Activated CD4-positive, alpha-beta T cell treated with anti-CD3 and anti-CD28 coated beads, Interleukin-2, amount 10 ng/mL, durations not matched to agents 24 days and 14 days (primary cell): Measurements from ENCODE around the gene ZMYND8. TPM values are rescaled to one million over a fixed set of nuclear protein-coding genes. Genes with fewer than 3 reads are reported as not detected.

Experiments
- DNase-seq: peaks from one replicate; pipeline ENCODE4 v3.0.0; 2022
- H3K27ac Mint-ChIP-seq: one replicate; pipeline ENCODE4 v1.8.0; 2022; ENCODE audit warnings: mild to moderate bottlenecking, mixed read lengths
- H3K27me3 Mint-ChIP-seq: one replicate; pipeline ENCODE4 v1.8.0; 2022; ENCODE audit warnings: mixed read lengths
- H3K36me3 Mint-ChIP-seq: one replicate; pipeline ENCODE4 v1.8.0; 2022; ENCODE audit warnings: low read depth, mild to moderate bottlenecking, mixed read lengths
- H3K4me1 Mint-ChIP-seq: one replicate; pipeline ENCODE4 v1.8.0; 2021; ENCODE audit warnings: mixed read lengths
- H3K4me3 Mint-ChIP-seq: one replicate; pipeline ENCODE4 v1.8.0; 2022; ENCODE audit warnings: mild to moderate bottlenecking, moderate library complexity, mixed read lengths
- H3K9me3 Mint-ChIP-seq: one replicate; pipeline ENCODE4 v1.8.0; 2021; ENCODE audit warnings: mixed read lengths
- intact Hi-C: fragments of 100-400 bp; cut with micrococcal nuclease; formaldehyde crosslinking; loops from one replicate; pipeline ENCODE4 v1.15.1; 2023
- total RNA-seq: library from RNA; stranded (reverse); gene quantifications from 2 replicates; pipeline ENCODE4 v1.2.3, GENCODE V29; 2022

ZMYND8 gene
- total RNA-seq, 1 donor from 2014 or later: 38.1 TPM

DNA sequence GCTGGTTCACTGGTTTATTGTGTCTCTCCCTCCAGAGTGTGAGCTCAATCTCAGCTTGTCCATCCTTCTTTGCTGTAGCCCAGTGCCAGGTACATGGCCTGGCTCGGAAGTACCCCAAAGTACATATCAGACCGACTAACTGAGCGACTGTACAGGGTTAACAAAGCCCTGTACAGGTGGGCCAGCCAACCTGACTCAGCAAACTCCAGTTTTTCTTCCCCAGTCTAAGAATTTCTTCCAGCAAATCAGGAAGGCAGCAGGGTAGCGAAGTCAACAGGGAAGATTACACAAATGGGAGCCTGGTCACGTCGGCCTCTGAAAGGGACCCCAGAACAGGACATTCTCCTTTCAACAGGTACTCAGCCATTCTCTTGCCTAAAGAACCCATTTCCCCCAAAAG is 31.3 kb downstream of the ZMYND8 start:
- no peak for DNase-seq
- no peak overlapping the region for H3K27ac Mint-ChIP-seq
- intact Hi-C loops: no loop called here
- H3K9me3 Mint-ChIP-seq: no peaks in the 10 kb centered on the region
- no peaks in the 10 kb centered on the region for H3K27me3 Mint-ChIP-seq
- H3K36me3 Mint-ChIP-seq: peaks cover 28% of the 10 kb centered on the region
- H3K4me3 Mint-ChIP-seq: no peak overlapping the region
- peaks cover 24% of the 10 kb centered on the region for H3K4me1 Mint-ChIP-seq

DNA sequence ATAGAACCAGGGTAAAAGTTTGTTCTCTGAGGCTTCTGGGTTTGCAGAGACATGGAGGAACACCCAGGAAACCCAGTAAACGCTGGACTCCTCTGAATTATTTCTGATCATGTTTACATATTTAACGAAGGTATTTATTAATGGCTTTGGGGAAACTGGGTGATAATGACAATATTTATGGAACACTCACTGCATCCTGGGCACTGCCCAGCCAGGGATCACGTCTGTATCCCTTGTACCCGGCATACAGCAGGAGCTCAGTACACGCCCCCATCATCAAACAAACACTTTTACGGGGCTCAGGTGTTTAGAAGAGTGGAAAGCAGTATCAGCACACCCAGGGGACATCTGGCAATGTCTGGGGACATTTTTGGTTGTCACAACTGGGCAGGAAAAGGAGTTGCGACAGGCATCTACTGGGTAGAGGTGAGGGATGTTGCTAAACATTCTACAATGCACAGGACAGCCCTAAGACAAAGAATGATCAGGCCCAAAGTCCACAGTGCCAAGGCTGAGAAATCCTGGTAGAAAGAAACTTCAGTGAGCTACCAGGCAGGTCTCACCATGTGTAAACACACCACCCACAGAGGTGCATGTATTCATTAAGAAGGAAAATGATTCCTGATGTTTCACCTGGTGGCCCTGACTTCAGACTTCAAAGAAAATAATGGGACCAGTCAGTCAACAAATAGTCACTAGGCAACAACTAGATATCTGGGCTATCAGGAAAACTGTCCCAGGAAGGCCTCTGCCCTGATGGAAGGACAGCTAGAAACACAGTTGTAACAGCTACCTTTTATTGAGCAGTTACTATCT is 35.3 kb downstream of the ZMYND8 start:
- Mint-ChIP-seq H3K27ac (peak overlapping the region; percentile 1), H3K27me3 (no peaks in the 10 kb centered on the region), H3K36me3 (peaks cover 19% of the 10 kb centered on the region), H3K9me3 (no peaks in the 10 kb centered on the region), H3K4me3 (no peak overlapping the region), H3K4me1 (peaks cover 47% of the 10 kb centered on the region)
- intact Hi-C loops: no loop called here
- no peak for DNase-seq

DNA sequence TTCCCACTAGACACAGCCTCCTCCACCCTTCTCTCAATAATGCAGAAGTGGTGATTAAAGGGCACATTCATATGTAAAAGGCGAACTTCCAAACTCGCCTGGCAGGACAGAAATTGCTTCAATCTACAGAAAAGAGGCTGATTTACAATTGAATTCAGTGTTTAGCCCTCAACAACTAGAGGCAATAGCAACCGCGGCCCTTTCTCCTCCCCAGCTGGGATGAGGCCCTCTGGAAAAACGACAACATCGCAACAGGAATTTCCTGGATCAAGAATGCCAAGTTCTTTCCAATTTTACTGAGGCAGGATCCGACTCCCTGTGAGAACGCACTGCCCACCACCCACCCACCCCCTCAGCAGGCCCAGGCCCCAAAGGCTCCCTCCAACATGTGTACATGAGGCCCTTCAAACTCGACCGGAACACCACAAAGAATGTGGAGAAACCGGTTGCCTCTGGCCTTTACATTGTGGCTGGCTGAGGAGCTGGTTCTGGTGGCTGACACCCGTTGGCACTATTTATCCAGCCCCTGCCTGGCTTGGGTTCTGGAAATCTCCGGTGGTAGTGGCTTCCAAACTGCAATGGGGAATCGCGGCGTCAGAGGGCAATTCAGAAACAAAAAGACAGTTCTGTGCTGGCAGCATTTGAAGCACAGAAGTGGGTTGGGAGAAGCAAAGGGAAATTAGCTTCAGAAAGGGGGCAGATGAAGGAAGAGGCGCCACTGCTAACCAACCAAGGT is 36.8 kb downstream of the ZMYND8 start:
- Mint-ChIP-seq H3K27ac (peak overlapping the region; percentile 91), H3K4me1 (peaks cover 51% of the 10 kb centered on the region), H3K9me3 (no peaks in the 10 kb centered on the region), H3K27me3 (no peaks in the 10 kb centered on the region), H3K36me3 (peaks cover 19% of the 10 kb centered on the region), H3K4me3 (peak overlapping the region; percentile 63)
- DNase-seq: no peak
- intact Hi-C loops: loop anchor here (5.0 kb wide), 1 partner anchor 38 kb away; the partner anchor contains the start of gene ZMYND8

DNA sequence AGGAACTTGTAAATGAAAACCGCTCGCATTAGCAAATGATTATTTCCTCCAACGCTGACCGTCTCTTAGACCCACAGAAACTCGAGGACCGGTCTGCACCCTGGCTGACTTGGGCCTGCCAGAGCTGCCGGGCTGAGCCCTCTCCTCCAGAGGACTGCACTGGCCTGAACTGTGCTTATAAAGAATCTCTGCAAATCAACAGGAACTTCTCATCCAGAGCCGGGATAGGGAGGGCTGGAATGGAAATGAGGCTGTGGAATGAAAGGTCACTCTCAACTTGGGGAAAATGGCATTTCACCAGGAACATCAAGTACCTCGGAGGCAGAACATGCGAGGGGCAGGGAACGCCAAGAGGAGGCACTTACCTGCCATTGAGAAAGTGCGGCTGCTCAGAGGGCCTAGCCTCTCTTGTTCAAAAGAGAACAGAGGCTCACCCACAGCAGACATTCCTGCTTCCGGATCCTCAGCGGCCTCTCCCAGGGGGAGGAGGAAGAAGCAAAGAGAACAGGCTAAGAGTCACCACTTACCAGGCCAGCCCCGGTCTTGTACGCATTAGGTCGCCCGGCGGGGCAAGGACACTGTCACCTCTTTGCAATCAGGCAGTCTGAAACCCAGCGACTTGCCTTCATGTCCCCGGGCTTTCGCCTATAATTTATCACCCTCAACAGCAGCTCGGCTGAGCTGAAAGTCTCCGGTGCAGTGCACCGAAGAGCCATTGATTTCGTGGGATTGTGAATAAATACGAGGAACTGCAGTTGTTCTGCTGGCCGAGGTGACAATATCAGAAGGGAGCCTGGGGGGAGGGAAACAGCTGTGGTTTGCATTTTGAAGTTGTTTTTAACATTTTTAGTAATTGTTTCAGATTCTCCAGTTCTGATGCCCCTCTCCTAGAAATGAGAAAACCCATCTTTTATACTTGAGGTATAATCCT is 37.6 kb downstream of the ZMYND8 start:
- Mint-ChIP-seq H3K9me3 (no peaks in the 10 kb centered on the region), H3K27me3 (no peaks in the 10 kb centered on the region), H3K27ac (peak overlapping the region; percentile 91), H3K4me3 (peak overlapping the region; percentile 63), H3K36me3 (peaks cover 17% of the 10 kb centered on the region), H3K4me1 (peaks cover 49% of the 10 kb centered on the region)
- peak; percentile 68 for DNase-seq
- intact Hi-C loops: loop anchor here (5.0 kb wide), 1 partner anchor 38 kb away; the partner anchor contains the start of gene ZMYND8

DNA sequence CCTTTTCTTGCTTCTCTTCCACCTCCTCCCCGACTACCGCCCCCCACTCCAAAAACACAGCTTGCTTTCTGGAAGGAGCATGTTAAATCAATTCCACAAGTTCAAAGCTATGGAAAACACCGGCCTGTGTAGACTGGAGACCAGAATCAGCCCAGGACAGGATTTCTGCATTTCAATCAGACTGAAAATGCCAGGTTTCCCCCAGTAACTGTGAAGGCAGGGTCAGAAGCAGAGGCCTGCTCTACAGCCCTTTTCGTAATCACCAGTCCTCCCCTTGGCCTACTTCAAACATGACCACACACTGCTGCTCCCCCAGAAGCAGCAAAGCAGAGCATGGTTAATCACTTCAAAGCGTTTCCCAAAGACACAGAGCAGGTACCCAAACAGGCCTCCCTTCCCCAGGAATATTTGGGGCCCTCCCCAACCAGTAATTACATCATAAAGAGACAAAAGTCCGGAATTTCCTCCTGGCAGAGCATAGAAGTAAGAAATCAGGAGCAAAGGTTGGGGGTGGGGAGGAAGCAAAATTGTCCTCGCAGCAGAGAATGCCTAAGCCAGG is 38.4 kb downstream of the ZMYND8 start:
- H3K27ac Mint-ChIP-seq: peak overlapping the region; percentile 91
- H3K27me3 Mint-ChIP-seq: no peaks in the 10 kb centered on the region
- H3K9me3 Mint-ChIP-seq: no peaks in the 10 kb centered on the region
- intact Hi-C loops: loop anchor here (5.0 kb wide), 1 partner anchor 39 kb away; the partner anchor contains the start of gene ZMYND8
- peak overlapping the region; percentile 63 for H3K4me3 Mint-ChIP-seq
- peaks cover 17% of the 10 kb centered on the region for H3K36me3 Mint-ChIP-seq
- peaks cover 49% of the 10 kb centered on the region for H3K4me1 Mint-ChIP-seq
- no peak for DNase-seq

DNA sequence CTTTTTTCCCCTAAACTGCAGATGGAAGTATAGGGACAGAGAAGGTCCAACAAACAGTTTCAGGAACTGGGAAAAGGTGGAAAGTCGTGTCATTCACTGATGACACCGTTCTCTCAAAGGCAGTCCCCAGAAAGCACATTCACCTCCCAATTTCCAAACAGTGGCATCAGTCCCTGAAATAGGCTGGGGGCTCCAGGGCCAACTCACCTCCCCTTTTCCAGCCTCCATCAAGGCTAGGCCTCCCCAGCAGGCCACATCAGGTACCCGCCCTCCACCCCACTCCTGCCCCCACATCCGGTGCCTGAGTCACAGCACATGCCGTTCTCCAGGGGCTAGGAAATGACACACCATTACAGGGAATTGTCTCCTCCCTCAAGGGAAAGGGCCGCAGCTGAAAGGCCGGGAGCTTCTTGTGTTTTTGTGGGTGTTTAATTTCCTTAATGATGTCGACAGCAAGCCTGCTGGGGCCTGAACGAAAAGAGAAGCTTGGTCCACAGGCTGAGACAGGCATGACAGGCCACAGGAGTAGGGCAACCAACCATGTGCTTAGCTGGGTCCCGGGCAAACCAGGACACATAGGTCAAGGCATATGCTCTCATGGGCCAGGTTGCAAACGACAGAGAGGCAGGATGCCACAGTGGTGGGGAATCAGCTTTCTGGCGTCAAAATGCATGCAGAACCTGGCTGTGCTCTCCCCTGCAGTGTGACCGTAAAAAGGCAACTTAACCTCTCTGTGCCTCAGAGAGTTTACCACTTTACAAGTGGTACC is 39.2 kb downstream of the ZMYND8 start:
- Mint-ChIP-seq H3K4me3 (peak overlapping the region; percentile 63), H3K4me1 (peaks cover 47% of the 10 kb centered on the region), H3K27ac (peak overlapping the region; percentile 91), H3K36me3 (peaks cover 18% of the 10 kb centered on the region), H3K27me3 (no peaks in the 10 kb centered on the region), H3K9me3 (no peaks in the 10 kb centered on the region)
- peak; percentile 82 for DNase-seq
- intact Hi-C loops: loop anchor here (1.0 to 5.0 kb wide), 2 partner anchors 40 to 43 kb away; partner anchors contain the start of gene ZMYND8

DNA sequence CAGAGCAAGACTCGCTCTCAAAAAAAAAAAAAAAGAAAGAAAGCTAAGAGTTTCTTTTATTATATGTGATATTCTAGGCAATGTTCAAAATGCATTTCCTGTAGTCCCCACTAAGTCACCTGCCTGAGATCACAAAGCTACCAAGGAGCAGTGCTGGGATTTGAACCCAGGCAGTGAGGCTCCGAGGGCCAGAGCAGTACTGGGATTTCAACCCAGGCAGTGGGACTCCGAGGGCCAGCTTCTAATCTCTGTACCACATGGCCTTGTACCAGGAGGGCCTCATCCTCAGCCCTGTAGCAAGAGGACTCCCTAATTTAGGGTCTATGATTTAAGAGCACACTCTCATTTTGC is 39.7 kb downstream of the ZMYND8 start:
- Mint-ChIP-seq H3K27ac (peak overlapping the region; percentile 91), H3K36me3 (peaks cover 21% of the 10 kb centered on the region), H3K4me1 (peaks cover 47% of the 10 kb centered on the region), H3K9me3 (no peaks in the 10 kb centered on the region), H3K4me3 (peak overlapping the region; percentile 30), H3K27me3 (no peaks in the 10 kb centered on the region)
- no peak for DNase-seq
- intact Hi-C loops: loop anchor here (1.0 to 5.0 kb wide), 2 partner anchors 41 to 42 kb away; partner anchors contain the start of gene ZMYND8

DNA sequence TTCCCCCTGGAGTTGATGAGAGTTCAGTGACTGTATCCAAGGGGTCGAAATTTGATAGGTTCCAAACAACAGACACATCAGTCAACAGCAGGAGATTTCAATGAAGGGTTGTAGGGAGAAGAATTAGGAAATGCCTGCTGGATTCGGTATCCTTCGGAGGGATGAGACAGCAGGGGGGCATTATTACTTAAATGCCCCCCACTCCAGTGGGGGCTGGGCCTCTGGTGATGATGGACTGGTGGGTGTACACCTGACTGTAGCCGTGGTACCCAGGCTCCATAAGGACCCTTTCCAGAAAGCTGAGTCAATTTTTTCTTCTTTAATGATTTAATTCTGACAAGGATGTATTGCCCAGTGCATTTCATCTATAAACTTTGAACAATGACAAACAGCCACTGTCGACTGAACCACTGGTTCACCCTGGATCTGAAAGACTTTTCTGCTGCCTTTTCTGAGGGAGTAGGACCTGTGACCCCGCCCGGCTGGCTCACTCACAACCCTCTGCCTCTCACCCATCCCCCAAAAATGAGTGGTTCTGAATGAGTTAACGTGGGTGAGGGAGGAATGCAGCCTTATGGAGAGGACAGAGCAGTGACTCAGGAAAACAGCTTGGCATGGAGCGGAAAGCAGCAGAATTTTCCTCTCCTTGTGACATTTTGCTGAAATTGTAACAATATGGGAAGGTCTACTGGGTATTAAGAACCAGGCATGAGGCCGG is 41.0 kb downstream of the ZMYND8 start:
- DNase-seq: no peak
- peak overlapping the region; percentile 54 for H3K27ac Mint-ChIP-seq
- H3K27me3 Mint-ChIP-seq: no peaks in the 10 kb centered on the region
- intact Hi-C loops: loop anchor here (5.0 kb wide), 1 partner anchor 42 kb away; the partner anchor contains the start of gene ZMYND8
- peaks cover 25% of the 10 kb centered on the region for H3K36me3 Mint-ChIP-seq
- H3K9me3 Mint-ChIP-seq: no peaks in the 10 kb centered on the region
- H3K4me3 Mint-ChIP-seq: no peak overlapping the region
- peaks cover 44% of the 10 kb centered on the region for H3K4me1 Mint-ChIP-seq

DNA sequence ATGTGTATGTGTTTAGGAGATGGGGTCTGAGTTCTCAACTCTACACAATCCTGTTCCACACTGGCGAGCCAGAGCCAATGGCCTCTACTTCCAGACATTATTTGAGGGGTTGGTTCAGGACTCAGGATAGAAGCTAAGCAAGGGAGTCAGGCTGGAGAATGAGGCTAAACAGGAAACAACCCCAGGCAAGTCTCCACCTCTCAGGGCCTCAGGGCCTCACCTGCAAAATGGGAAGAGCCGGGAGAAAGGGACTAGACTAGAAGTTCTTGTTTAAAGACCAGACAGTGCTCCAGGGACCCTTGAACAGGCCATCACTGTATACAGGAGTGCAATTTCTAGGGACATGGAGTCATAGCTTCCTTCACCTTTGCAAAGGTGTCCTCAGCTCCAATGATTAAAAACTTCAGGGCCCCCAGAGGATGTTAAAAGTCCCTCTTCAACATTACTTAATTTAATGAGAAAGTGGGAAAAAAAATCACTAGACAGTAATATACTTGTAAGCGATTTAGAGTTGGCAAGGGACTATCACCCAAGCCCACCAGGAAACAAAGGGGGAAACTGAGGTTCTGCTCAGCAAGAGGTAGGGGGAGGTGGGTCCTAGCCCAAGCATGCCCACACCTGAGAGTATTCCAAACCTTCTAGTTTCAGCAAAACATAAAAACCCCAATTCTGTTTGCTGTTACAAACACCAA is 41.7 kb downstream of the ZMYND8 start:
- peak overlapping the region; percentile 54 for H3K27ac Mint-ChIP-seq
- intact Hi-C loops: loop anchor here (5.0 kb wide), 1 partner anchor 43 kb away; the partner anchor contains the start of gene ZMYND8
- H3K4me1 Mint-ChIP-seq: peaks cover 40% of the 10 kb centered on the region
- no peak for DNase-seq
- H3K36me3 Mint-ChIP-seq: peaks cover 27% of the 10 kb centered on the region
- no peaks in the 10 kb centered on the region for H3K9me3 Mint-ChIP-seq
- H3K4me3 Mint-ChIP-seq: no peak overlapping the region
- no peaks in the 10 kb centered on the region for H3K27me3 Mint-ChIP-seq

DNA sequence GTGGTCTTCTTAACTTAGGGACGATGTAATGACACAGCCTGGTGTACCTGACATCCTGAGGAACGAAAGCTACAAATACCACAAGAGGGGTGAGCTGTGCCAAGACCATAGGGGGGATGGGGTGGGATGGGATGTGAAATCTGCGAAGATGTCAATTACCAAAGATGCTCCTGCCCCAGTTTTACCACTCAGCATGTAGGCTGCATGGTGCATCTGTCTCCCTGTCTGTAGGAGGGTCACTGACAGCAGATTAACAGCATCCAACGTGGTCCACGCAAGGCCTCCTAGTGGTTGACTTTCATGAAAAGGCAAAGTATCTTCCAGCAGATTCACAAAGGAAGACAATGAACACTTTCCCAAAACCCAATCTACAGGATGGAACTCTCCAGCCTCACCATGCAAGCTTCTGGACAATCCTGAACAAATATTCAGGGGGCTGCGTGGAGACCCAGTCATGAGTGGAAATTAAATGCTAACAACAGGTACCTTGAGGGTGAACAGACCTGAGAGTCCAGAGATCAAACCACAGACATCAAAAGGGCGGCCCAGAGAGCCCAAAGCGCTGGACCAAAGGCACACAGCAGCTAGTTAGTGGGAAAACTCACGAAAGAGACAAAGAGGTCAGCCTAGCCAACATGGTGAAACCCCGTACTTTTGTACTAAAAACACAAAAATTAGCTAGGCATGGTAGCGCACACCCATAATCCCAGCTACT is 44.4 kb downstream of the ZMYND8 start:
- Mint-ChIP-seq H3K27ac (no peak overlapping the region), H3K36me3 (peaks cover 28% of the 10 kb centered on the region), H3K9me3 (no peaks in the 10 kb centered on the region), H3K4me3 (no peak overlapping the region), H3K4me1 (peaks cover 19% of the 10 kb centered on the region), H3K27me3 (no peaks in the 10 kb centered on the region)
- intact Hi-C loops: no loop called here
- no peak for DNase-seq

DNA sequence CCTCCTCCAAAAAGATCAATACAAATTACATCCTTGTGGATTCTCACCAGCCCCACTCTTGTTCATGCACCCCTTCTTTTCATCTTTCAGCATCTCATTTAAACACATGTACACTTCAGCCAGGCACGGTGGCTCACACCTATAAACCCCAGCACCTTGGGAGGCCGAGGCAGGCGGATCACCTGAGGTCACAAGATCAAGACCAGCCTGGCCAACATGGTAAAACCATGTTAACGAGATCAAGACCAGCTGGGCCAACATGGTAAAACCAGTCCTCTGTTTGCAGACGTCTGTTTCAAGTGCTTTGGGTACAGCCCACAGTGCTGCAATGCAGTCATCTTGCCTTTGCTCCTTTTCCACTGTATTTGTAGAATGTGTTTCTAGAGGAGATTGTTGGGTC is 45.3 kb downstream of the ZMYND8 start:
- peak overlapping the region; percentile 40 for H3K27ac Mint-ChIP-seq

More for the DNA sequence above, 45.3 kb downstream of the ZMYND8 start:
- H3K4me1 Mint-ChIP-seq: peaks cover 19% of the 10 kb centered on the region
- H3K36me3 Mint-ChIP-seq: peaks cover 32% of the 10 kb centered on the region
- H3K9me3 Mint-ChIP-seq: no peaks in the 10 kb centered on the region
- DNase-seq: no peak
- intact Hi-C loops: no loop called here
- no peaks in the 10 kb centered on the region for H3K27me3 Mint-ChIP-seq
- no peak overlapping the region for H3K4me3 Mint-ChIP-seq
